Adrenal gland (tissue), 12 donors: Measurements from ENCODE around the gene CRYGS. TPM values are rescaled to one million over a fixed set of nuclear protein-coding genes. Genes with fewer than 3 reads are reported as not detected.
A peak's percentile ranks its signal among the peaks of the same experiment; 100 is the strongest.

Source experiments
- DNase-seq, 7 donors: peaks; one replicate each; pipeline ENCODE4 v3.0.0-alpha.2; 2019 to 2020
- H3K27ac ChIP-seq, 5 donors: fragments of 200-600 bp; sonication (generic) in 4 of 5; 1 replicate in 3 of 5; 2 replicates in 2 of 5; pipeline versions ENCODE4 v1.5.1 to v1.8.0; 2016 to 2020; ENCODE audit warnings: mild to moderate bottlenecking in 1 of 5
- H3K27me3 ChIP-seq: fragments of 200-600 bp; 2 replicates; pipeline ENCODE4 v1.8.0; 2021
- H3K36me3 ChIP-seq, 2 donors: fragments of 200-600 bp; replicated peaks in 1 of 2; 1 replicate in 1 of 2; 2 replicates in 1 of 2; pipeline versions ENCODE4 v1.5.1 to v1.8.0; 2018 to 2022
- H3K4me1 ChIP-seq, 2 donors: fragments of 200-600 bp; replicated peaks in 1 of 2; 1 replicate in 1 of 2; 2 replicates in 1 of 2; pipeline versions ENCODE4 v1.5.1 to v1.8.0; 2018 to 2021
- H3K4me3 ChIP-seq, 4 donors: fragments of 200-600 bp; sonication (generic) in 3 of 4; one replicate each; pipeline ENCODE4 v1.5.1; 2016 to 2018
- H3K9me3 ChIP-seq, 3 donors: fragments of 200-600 bp; sonication (generic) in 1 of 3; replicated peaks in 1 of 3; 1 replicate in 2 of 3; 2 replicates in 1 of 3; pipeline versions ENCODE4 v1.5.1 to v1.8.0; 2016 to 2021
- CTCF ChIP-seq, 6 experiments: fragments of 450-650 bp in 4 of 6; fragments of 200-600 bp in 2 of 6; sonication (generic) in 1 of 6; IDR thresholded peaks; 1 replicate in 5 of 6; 2 replicates in 1 of 6; pipeline versions ENCODE4 v1.5.1 to v1.8.0; 2016 to 2021; ENCODE audit warnings: antibody characterized with exemption in 6 of 6, mild to moderate bottlenecking in 2 of 6, moderate library complexity in 1 of 6
- POLR2A ChIP-seq, 2 donors: fragments of 450-650 bp; IDR thresholded peaks; one replicate each; pipeline ENCODE4 v1.6.1; 2017; ENCODE audit warnings: antibody characterized with exemption in 2 of 2, mild to moderate bottlenecking in 2 of 2, moderate library complexity in 1 of 2
- WGBS, 4 donors: extraction: QIAGEN DNeasy Blood & Tissue Kit in 2 of 4; methylation state at CpG; one replicate each; pipeline versions ENCODE4 v1.1.5 to v1.1.7; 2013 to 2017; 5-methylcytosine and 5-hydroxymethylcytosine counted together
- intact Hi-C, 2 donors: fragments of 100-400 bp; cut with DNase I; formaldehyde crosslinking; loops; one replicate each; pipeline versions ENCODE4 v1.14.1 to v1.15.0; 2022 to 2023
- polyA plus RNA-seq, 3 donors: library from polyadenylated mRNA; stranded (reverse); fragments of 200-250 nt in 2 of 3; fragments of 350-450 nt in 1 of 3; fragmentation: Illumina TruSeq in 1 of 3; extraction: RNeasy Lipid Tissue Mini Kit (QIAGEN cat#74804) in 1 of 3; gene quantifications; one replicate each; pipeline ENCODE4 v1.2.3, GENCODE V29; 2013 to 2014
- total RNA-seq, 9 donors: library from RNA; depleted of rRNA in 4 of 9; stranded (reverse); fragments of >200 nt in 4 of 9; fragments of 120-200 nt in 1 of 9; fragmentation: NEBNext Ultra II Directional in 1 of 9; extraction: Animal tissue kit (Norgen Biotek cat#: 25700) in 1 of 9; gene quantifications; one replicate each; pipeline versions ENCODE4 v1.1.0 to v1.2.4, GENCODE V29; 2013 to 2023
- donor health status: healthy with polysubstance abuse.
- donor health status: Bipolar disorder and iron deficiency.
- donor health status: DM: yes; HTN: yes; CAD: no.
- donor health status: DM: no; HTN: no; CAD: no.
- donor health status: DM: no; HTN: no; CAD: no.
- donor health status: DM: yes; HTN: yes; CAD: no.

The CRYGS gene
- total and polyA plus RNA-seq, 12 donors: 0.78 to 22.0 (median 2.4) TPM

DNA sequence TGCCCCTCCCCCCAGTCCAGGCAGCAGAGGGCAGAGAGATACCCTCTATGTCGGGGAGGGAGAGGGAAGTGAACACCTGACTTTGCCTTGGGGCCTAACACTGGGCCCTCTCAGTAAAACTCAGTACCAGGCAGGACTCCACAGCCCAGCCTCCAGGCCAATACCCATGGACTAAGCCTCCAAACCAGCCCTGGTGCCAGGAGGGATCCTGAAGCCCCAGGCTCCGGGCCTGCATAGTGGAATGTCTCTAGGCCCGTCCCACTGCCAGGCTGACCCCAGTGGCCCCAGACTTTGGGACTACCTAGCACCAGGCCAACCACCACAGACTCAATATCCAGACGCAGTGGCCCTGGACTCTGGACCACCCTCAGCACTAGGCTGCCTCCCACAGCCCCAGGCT lies 46.6 kb downstream of the CRYGS start:
- no peaks in the 10 kb centered on the region for H3K9me3 ChIP-seq
- H3K4me3 ChIP-seq: no peak overlapping the region
- peaks cover 0 to 6% of the 10 kb centered on the region in 2 donors for H3K4me1 ChIP-seq
- H3K27ac ChIP-seq: no peak overlapping the region
- intact Hi-C loops: no loop called here
- TF ChIP-seq POLR2A (IDR thresholded peaks at IDR 0.05) (no peak), CTCF (IDR thresholded peaks at IDR 0.05) (no peak)
- no peaks in the 10 kb centered on the region for H3K27me3 ChIP-seq
- no peak for DNase-seq
- 87 to 100% (median 91%) methylated on average over 1 to 4 of the region's 4 CpGs for WGBS, 4 donors
- no peaks in the 10 kb centered on the region for H3K36me3 ChIP-seq

GRCh38 chr3:186496635-186497034 lies 47.5 kb downstream of the CRYGS start:
- intact Hi-C loops: no loop called here
- H3K4me1 ChIP-seq: no peaks in the 10 kb centered on the region
- H3K27me3 ChIP-seq: no peaks in the 10 kb centered on the region
- H3K36me3 ChIP-seq: no peaks in the 10 kb centered on the region
- DNase-seq: no peak
- H3K9me3 ChIP-seq: no peaks in the 10 kb centered on the region
- TF ChIP-seq CTCF (IDR thresholded peaks at IDR 0.05) (no peak), POLR2A (IDR thresholded peaks at IDR 0.05) (no peak)
- H3K27ac ChIP-seq: peak overlapping the region in 1 of 5 donors; percentile 27
- H3K4me3 ChIP-seq: no peak overlapping the region

DNA sequence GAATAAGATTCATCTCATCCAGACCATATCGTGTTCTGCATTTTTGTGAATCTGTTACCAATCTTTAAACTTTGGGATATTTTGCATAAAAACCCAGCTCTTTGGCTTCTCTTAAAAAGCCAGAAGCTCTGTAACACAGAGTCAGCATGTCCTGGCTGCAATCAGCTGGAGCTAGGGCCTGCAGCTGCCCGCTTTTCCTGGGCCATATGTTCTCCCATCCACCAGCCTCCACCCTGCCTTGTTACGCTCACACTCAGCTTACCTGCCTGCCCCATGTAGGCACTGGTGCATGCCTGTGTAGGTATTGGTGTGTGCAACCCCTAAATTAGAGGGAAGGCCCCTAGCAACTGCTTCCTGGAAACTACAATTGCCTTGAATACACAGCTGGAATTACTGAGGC lies 48.2 kb downstream of the CRYGS start:
- TF ChIP-seq CTCF (IDR thresholded peaks at IDR 0.05) (no peak), POLR2A (IDR thresholded peaks at IDR 0.05) (no peak)
- H3K27ac ChIP-seq: peak overlapping the region in 2 of 5 donors; percentile 34 to 37
- intact Hi-C loops: no loop called here

DNA sequence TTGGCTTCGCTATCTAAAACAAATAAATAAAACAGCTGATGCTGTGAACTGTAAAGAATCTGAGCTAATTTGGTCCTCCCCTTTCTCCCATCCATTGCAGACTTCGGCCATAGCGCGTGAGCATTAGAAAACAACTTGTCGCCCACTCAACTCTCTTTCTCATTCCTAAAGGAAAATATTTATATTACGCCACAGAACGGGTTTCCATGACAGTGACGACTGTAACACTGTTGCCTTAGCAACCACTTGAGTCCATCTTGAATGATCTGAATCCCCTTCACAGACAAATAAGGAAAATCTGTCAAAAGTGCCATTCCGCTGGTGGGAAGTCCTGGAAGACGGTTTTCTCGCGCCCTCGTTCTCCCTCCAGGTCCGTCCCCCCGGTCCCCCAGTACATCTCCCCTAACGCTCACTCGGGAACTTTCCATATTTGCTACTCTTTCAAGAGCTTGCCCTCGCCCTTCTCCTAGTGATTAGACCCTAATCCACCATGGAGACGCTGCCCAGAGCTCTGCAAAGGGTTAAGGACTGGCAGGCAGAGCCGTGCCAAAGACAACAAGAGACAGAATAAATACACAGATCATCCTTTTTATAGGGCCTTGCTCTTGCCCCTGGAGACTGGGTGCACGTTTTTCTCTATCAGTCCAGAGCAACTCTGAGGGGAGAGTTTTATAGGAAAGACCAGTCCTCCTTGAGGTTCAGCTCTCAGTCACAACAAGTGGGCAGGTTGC lies 50.5 kb downstream of the CRYGS start:
- H3K27ac ChIP-seq: peak overlapping the region in 1 of 5 donors; percentile 22

More for the DNA sequence above, 48.2 kb downstream of the CRYGS start:
- Histone ChIP-seq H3K4me1 (no peaks in the 10 kb centered on the region), H3K36me3 (no peaks in the 10 kb centered on the region), H3K4me3 (no peak overlapping the region), H3K27me3 (no peaks in the 10 kb centered on the region), H3K9me3 (no peaks in the 10 kb centered on the region)
- DNase-seq: no peak
- 88 to 92% (median 90%) methylated on average over 3 of the region's 3 CpGs for WGBS, 4 donors

More for the DNA sequence above, 50.5 kb downstream of the CRYGS start:
- H3K4me3 ChIP-seq: no peak overlapping the region
- H3K36me3 ChIP-seq: no peaks in the 10 kb centered on the region
- no peak for TF ChIP-seq POLR2A (IDR thresholded peaks at IDR 0.05)
- no peak for TF ChIP-seq CTCF (IDR thresholded peaks at IDR 0.05)
- intact Hi-C loops: no loop called here
- no peaks in the 10 kb centered on the region for H3K4me1 ChIP-seq
- no peaks in the 10 kb centered on the region for H3K9me3 ChIP-seq
- 70 to 76% (median 75%) methylated on average over 21 of the region's 21 CpGs for WGBS, 4 donors
- no peak for DNase-seq
- H3K27me3 ChIP-seq: no peaks in the 10 kb centered on the region
